ENCODE data around the gene PIGQ.

The PIGQ gene

GRCh38 chr16:527015-527903 is 42.5 kb upstream of the PIGQ start, which contains the start of gene CAPN15:
CAPN15 (plus strand) TSS chr16:527712; CDS start chr16:546839, 19,127 bp downstream.
- no peaks in the 10 kb centered on the region for H3K9me3 ChIP-seq (ENCODE audit: control insufficient read depth, insufficient read depth, low read length)
- H3K27me3 ChIP-seq (ENCODE audit: control insufficient read depth, insufficient read depth, low read length) = no peaks in the 10 kb centered on the region
- H3K27ac ChIP-seq (ENCODE audit: low read depth, low read length) = peak within 1 kb of the TSS; percentile 92
- peak within 1 kb of the TSS; percentile 93 for H3K4me3 ChIP-seq (ENCODE audit: low read depth, low read length)
- H3K36me3 ChIP-seq (ENCODE audit: control insufficient read depth, insufficient read depth, low read length) = 0 out of 2 replicates have a peak, but pooled peaks cover 4% of the 10 kb centered on the region
- H3K4me1 ChIP-seq (ENCODE audit: control insufficient read depth, insufficient read depth, low read length) = peaks cover 13% of the 10 kb centered on the region; the same call in 1 of the 2 replicates
- H3K9ac ChIP-seq (ENCODE audit: low read depth, low read length) = peak within 1 kb of the TSS; percentile 71

DNA sequence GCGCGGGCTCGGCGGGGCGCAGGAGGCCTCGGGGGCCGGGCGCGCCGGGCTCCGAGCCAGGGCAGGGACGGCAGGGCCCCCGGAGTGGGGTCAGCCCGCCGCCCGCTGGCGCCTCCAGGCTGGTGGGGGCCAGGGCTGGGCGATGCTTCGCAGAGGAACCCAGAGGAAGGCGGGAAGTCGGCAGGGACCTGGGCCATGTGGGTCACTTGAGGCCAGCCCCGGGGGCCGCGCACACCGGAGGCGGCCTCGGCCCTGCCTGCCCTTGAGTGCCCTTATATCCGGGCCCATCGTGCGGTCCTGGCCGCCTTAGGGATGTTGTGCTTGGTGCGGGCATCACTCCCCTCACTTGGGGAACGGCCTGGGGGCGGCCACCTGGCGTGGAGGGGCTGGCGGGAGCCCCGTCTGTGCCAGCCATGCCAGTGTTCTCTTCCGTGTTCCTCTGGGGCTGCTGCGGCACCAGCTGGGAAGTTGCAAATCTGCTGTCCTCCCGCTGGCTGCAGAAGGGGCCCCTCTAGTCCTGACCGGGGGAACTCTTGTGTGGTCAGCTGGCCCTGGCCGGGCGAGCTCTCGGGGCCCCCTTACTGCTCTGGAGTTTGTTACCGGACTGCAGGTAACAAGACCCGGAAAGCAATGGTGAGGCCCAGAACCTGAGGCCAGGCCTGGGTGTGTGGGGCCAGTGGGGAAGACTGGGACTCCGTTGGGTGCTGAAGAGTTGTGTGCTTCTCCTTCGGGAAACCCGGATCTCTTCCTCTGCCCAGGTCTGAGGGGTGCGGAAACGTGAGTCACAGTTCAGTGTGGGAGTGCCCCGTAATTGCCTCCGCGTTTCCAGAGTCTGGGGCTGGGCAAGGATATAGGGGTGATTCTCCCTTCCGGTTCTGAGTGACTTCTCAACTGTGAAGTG is 41.4 kb upstream of the PIGQ start:
- H3K9me3 ChIP-seq (ENCODE audit: control insufficient read depth, insufficient read depth, low read length) = no peaks in the 10 kb centered on the region
- H3K36me3 ChIP-seq (ENCODE audit: control insufficient read depth, insufficient read depth, low read length) = 0 out of 2 replicates have a peak, but pooled peaks cover 4% of the 10 kb centered on the region
- peak overlapping the region; percentile 12 for H3K27ac ChIP-seq (ENCODE audit: low read depth, low read length)
- peaks cover 13% of the 10 kb centered on the region; the same call in 1 of the 2 replicates for H3K4me1 ChIP-seq (ENCODE audit: control insufficient read depth, insufficient read depth, low read length)
- peak overlapping the region; percentile 93 for H3K4me3 ChIP-seq (ENCODE audit: low read depth, low read length)
- H3K9ac ChIP-seq (ENCODE audit: low read depth, low read length) = peak overlapping the region; percentile 69
- no peaks in the 10 kb centered on the region for H3K27me3 ChIP-seq (ENCODE audit: control insufficient read depth, insufficient read depth, low read length)

GRCh38 chr16:529012-529575 is 40.7 kb upstream of the PIGQ start:
- Histone ChIP-seq H3K4me3 (ENCODE audit: low read depth, low read length) (peak overlapping the region; percentile 93), H3K9me3 (ENCODE audit: control insufficient read depth, insufficient read depth, low read length) (no peaks in the 10 kb centered on the region), H3K9ac (ENCODE audit: low read depth, low read length) (no peak overlapping the region), H3K27me3 (ENCODE audit: control insufficient read depth, insufficient read depth, low read length) (no peaks in the 10 kb centered on the region), H3K4me1 (ENCODE audit: control insufficient read depth, insufficient read depth, low read length) (peaks cover 13% of the 10 kb centered on the region; the same call in 1 of the 2 replicates), H3K36me3 (ENCODE audit: control insufficient read depth, insufficient read depth, low read length) (0 out of 2 replicates have a peak, but pooled peaks cover 4% of the 10 kb centered on the region), H3K27ac (ENCODE audit: low read depth, low read length) (no peak overlapping the region)

DNA sequence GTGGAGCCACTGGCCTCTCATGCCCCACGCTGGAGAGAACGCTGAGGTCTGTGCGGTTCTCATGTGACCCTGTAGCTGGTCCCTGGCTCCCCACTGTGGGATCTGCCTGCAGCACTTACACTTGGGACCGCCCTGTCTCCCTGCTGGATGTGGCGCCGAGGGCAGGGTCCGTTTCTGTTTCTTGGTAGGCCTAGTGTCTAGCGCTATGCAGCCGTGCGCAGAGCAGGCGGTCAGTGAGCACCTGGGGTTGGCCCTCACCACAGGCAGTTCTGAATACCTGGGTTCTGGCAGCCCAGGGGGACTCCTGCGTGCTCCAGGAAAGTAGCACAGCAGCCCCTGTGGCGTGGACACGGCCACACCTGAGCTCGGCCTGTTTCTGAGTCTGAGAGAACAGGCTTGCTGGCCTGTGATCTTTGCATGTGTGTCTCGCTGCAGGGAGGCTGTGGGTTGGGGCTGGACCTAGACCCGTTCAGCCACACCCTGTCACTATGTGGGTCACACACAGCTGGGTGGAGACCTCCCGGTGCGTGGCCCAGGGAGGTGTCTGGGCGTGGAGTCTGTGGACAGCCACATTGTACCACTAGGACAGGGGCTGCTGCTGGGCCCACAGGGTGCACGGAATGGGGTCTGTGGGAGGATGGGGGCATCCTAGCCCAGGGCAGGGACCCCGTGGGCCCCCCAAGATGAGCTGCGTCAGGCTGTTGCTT is 39.5 kb upstream of the PIGQ start:
- no peak overlapping the region for H3K27ac ChIP-seq (ENCODE audit: low read depth, low read length)
- H3K36me3 ChIP-seq (ENCODE audit: control insufficient read depth, insufficient read depth, low read length) = 0 out of 2 replicates have a peak, but pooled peaks cover under 1% of the 10 kb centered on the region
- H3K27me3 ChIP-seq (ENCODE audit: control insufficient read depth, insufficient read depth, low read length) = no peaks in the 10 kb centered on the region
- H3K4me1 ChIP-seq (ENCODE audit: control insufficient read depth, insufficient read depth, low read length) = peaks cover 13% of the 10 kb centered on the region; the same call in 1 of the 2 replicates
- H3K9ac ChIP-seq (ENCODE audit: low read depth, low read length) = no peak overlapping the region
- no peaks in the 10 kb centered on the region for H3K9me3 ChIP-seq (ENCODE audit: control insufficient read depth, insufficient read depth, low read length)
- H3K4me3 ChIP-seq (ENCODE audit: low read depth, low read length) = no peak overlapping the region

DNA sequence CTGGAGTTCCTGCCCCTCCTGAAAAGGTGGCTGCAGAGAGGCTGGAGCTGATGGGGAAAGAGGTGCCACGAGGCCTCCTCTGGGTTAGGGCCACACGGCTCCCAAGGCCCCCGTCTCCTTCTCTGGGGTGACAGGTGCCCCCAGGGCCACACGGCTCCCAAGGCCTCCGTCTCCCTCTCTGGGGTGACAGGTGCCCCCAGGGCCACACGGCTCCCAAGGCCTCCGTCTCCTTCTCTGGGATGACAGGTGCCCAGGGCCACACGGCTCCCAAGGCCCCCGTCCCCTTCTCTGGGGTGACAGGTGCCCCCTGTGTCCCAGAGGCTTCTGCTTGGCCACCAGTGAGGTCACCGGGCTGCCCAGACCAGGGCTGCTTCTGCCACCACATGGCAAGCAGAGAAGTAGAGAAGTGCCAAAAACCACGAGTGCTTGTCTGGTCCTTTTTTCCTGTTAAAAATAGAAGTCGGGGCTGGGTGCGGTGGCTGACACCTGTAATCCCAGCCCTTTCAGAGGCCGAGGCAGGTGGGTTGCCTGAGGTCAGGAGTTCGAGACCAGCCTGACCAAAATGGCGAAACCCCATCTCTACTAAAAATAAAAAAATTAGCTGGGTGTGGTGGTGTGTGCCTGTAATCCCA is 38.2 kb upstream of the PIGQ start:
- peaks cover 7% of the 10 kb centered on the region; the same call in 1 of the 2 replicates for H3K4me1 ChIP-seq (ENCODE audit: control insufficient read depth, insufficient read depth, low read length)
- H3K27ac ChIP-seq (ENCODE audit: low read depth, low read length) = no peak overlapping the region
- H3K9me3 ChIP-seq (ENCODE audit: control insufficient read depth, insufficient read depth, low read length) = no peaks in the 10 kb centered on the region
- H3K36me3 ChIP-seq (ENCODE audit: control insufficient read depth, insufficient read depth, low read length) = 0 out of 2 replicates have a peak, but pooled peaks cover 2% of the 10 kb centered on the region
- H3K27me3 ChIP-seq (ENCODE audit: control insufficient read depth, insufficient read depth, low read length) = no peaks in the 10 kb centered on the region
- H3K4me3 ChIP-seq (ENCODE audit: low read depth, low read length) = no peak overlapping the region
- H3K9ac ChIP-seq (ENCODE audit: low read depth, low read length) = no peak overlapping the region

DNA sequence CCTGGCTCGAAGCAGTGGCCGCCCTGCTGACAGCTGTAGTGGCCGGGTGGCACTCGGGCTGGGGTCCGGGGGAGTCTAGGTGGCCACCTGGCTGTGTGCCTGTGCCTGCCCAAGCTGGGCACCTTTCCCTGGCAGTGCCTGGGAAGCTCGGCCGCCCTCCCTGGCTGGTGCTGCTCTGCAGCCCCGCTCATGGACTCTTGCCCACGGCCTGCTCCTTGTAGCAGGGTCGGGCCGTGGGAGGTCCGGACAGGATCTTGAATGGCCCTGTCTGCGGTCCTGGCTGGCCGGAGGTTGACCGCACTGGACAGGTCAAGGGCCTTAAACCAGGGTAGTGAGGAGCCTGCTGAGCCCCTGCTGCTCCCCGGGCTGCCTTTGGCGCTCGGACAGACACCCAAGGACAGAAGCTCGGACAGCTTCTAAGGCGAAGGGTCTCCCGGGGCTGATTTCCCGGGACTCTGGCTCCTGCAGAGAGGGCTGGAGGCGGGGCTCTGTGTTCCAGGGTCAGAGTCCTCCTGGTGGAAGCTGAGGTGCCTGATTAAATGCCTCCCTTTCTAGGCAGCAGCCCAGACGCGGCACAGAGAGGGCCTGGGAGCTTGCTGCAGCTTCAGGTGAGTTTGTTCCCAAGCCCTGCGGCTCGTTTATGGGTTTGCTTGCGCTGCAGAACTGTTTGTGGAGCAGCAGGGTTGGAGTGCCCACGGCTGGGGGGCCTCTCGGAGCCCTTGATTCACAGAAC is 36.2 kb upstream of the PIGQ start:
- H3K9ac ChIP-seq (ENCODE audit: low read depth, low read length) = no peak overlapping the region
- H3K9me3 ChIP-seq (ENCODE audit: control insufficient read depth, insufficient read depth, low read length) = no peaks in the 10 kb centered on the region
- H3K27me3 ChIP-seq (ENCODE audit: control insufficient read depth, insufficient read depth, low read length) = no peaks in the 10 kb centered on the region
- 0 out of 2 replicates have a peak, but pooled peaks cover 6% of the 10 kb centered on the region for H3K4me1 ChIP-seq (ENCODE audit: control insufficient read depth, insufficient read depth, low read length)
- peak overlapping the region; percentile 20 for H3K27ac ChIP-seq (ENCODE audit: low read depth, low read length)
- 0 out of 2 replicates have a peak, but pooled peaks cover 13% of the 10 kb centered on the region for H3K36me3 ChIP-seq (ENCODE audit: control insufficient read depth, insufficient read depth, low read length)
- no peak overlapping the region for H3K4me3 ChIP-seq (ENCODE audit: low read depth, low read length)

DNA sequence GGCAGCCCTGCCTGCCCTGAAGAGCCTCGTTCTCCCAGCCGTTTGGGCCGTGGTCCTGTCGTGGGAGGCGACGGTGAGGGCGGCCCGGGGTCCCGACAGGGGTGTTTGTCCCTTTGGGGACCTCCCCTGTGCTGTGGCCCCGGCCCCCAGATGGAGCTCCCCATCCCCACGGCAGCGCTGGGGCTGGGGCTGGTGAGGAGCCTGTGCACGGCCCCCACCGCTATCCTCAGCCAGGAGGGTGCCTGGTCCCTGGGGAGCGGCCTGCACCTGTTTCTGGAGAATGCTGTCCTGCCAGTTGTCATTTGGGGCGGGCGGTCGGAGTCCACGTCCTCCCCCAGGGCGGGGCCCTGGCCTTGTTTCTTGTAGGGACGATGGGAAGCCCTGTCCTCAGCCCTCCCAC is 35.6 kb upstream of the PIGQ start:
- Histone ChIP-seq H3K9me3 (ENCODE audit: control insufficient read depth, insufficient read depth, low read length) (no peaks in the 10 kb centered on the region), H3K4me3 (ENCODE audit: low read depth, low read length) (no peak overlapping the region), H3K36me3 (ENCODE audit: control insufficient read depth, insufficient read depth, low read length) (0 out of 2 replicates have a peak, but pooled peaks cover 13% of the 10 kb centered on the region), H3K9ac (ENCODE audit: low read depth, low read length) (no peak overlapping the region), H3K27ac (ENCODE audit: low read depth, low read length) (peak overlapping the region; percentile 20), H3K27me3 (ENCODE audit: control insufficient read depth, insufficient read depth, low read length) (no peaks in the 10 kb centered on the region), H3K4me1 (ENCODE audit: control insufficient read depth, insufficient read depth, low read length) (0 out of 2 replicates have a peak, but pooled peaks cover under 1% of the 10 kb centered on the region)

DNA sequence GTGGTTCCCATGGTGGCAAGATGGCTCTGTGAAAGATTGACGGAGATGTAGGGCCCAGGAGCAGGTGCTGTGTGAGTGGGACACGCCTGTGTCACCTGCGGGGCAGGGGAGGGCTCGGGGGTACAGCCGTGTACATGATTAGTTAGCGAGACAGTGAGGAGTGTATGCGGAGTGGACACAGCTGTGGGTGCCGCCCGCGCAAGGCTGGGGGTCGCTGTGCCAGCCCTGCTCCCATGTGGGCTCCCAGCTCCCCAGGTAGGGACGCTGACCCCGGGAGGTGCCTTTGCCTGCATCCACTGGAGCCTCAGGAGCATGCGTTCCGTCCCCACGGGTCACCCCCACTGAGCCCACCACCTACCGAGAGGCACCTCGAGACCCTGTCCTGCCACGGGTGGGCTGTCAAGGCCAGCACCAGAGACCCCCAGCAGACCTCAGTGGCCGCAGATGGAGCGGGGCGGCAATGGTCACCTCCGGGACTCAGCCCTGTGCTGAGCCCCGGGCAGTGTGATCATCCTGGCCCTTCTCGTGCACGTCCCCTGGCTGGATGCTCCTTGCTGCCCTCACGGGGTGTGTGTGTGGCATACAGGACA is 34.8 kb upstream of the PIGQ start:
- Histone ChIP-seq H3K27me3 (ENCODE audit: control insufficient read depth, insufficient read depth, low read length) (no peaks in the 10 kb centered on the region), H3K9me3 (ENCODE audit: control insufficient read depth, insufficient read depth, low read length) (no peaks in the 10 kb centered on the region), H3K9ac (ENCODE audit: low read depth, low read length) (no peak overlapping the region), H3K36me3 (ENCODE audit: control insufficient read depth, insufficient read depth, low read length) (0 out of 2 replicates have a peak, but pooled peaks cover 13% of the 10 kb centered on the region), H3K27ac (ENCODE audit: low read depth, low read length) (no peak overlapping the region), H3K4me1 (ENCODE audit: control insufficient read depth, insufficient read depth, low read length) (no peaks in the 10 kb centered on the region), H3K4me3 (ENCODE audit: low read depth, low read length) (no peak overlapping the region)
